SK-N-SH (cell line): Measurements from ENCODE around the gene TRIM46. TPM values are rescaled to one million over a fixed set of nuclear protein-coding genes. Genes with fewer than 3 reads are reported as not detected.
"Not testable (repeated sequence)": the region's sequence is repeated elsewhere in the genome, so short reads cannot be mapped to it uniquely, and the experiment has no call there.

ENCODE experiments used
- CTCF ChIA-PET: fragments of 300-600, 350-600 bp; formaldehyde crosslinking; extraction: SDS; loops from one replicate; lab custom pipeline; 2021; lab: Yijun Ruan, JAX
- POLR2A ChIA-PET: fragments of 350-600 bp; sonication (Branson Sonifier 250); formaldehyde crosslinking; extraction: SDS; loops from one replicate; lab custom pipeline; 2020; ENCODE audit warnings: antibody characterized with exemption, inconsistent platforms; lab: Yijun Ruan, JAX
- DNase-seq: peaks from one replicate; pipeline ENCODE4 v3.0.0; 2012
- H2AFZ ChIP-seq: fragments of 200-600 bp; sonication (generic); 2 replicates; pipeline ENCODE4 v1.8.1; 2016; ENCODE audit warnings: antibody characterized with exemption, mild to moderate bottlenecking, low read depth
- H3F3A ChIP-seq: fragments of 200-600 bp; sonication (generic); replicated peaks from 2 replicates; pipeline ENCODE3; 2016; ENCODE audit warnings: antibody characterized with exemption, mild to moderate bottlenecking; ENCODE audit not compliant: insufficient read depth
- H3K27ac ChIP-seq, 2 experiments: fragments of 200-500 bp in 1 of 2; fragments of 200-600 bp in 1 of 2; sonication (Bioruptor generic) in 1 of 2; sonication (generic), shearing (Covaris generic) in 1 of 2; 2 replicates each; pipeline versions ENCODE4 v1.5.1 to v1.6.1; 2014 to 2016; ENCODE audit warnings: low read depth in 2 of 2, inconsistent platforms in 1 of 2, low read length in 1 of 2, mild to moderate bottlenecking in 1 of 2, mixed read lengths in 1 of 2
- H3K27me3 ChIP-seq: fragments of 200-600 bp; sonication (generic), shearing (Covaris generic); 2 replicates; pipeline ENCODE4 v1.6.1; 2016; ENCODE audit warnings: mixed run types; ENCODE audit not compliant: insufficient read depth
- H3K36me3 ChIP-seq, 2 experiments: fragments of 200-500 bp in 1 of 2; fragments of 200-600 bp in 1 of 2; sonication (Bioruptor generic) in 1 of 2; sonication (generic) in 1 of 2; replicated peaks in 1 of 2; 2 replicates each; pipeline versions ENCODE3 to v1.5.1; 2014 to 2016; ENCODE audit warnings: low read length in 1 of 2, mild to moderate bottlenecking in 1 of 2; ENCODE audit not compliant: insufficient read depth in 2 of 2, control insufficient read depth in 1 of 2
- H3K4me1 ChIP-seq, 2 experiments: fragments of 200-500 bp in 1 of 2; fragments of 200-600 bp in 1 of 2; sonication (Bioruptor generic) in 1 of 2; sonication (generic), shearing (Covaris generic) in 1 of 2; 2 replicates each; pipeline versions ENCODE4 v1.5.1 to v1.6.1; 2014 to 2016; ENCODE audit warnings: low read depth in 1 of 2, low read length in 1 of 2, mixed run types in 1 of 2; ENCODE audit not compliant: insufficient read depth in 2 of 2, control insufficient read depth in 1 of 2
- H3K4me2 ChIP-seq: fragments of 200-600 bp; sonication (generic), shearing (Covaris generic); 2 replicates; pipeline ENCODE4 v1.6.1; 2017; ENCODE audit warnings: mixed run types
- H3K4me3 ChIP-seq, 2 experiments: fragments of 200-500 bp in 1 of 2; fragments of 200-600 bp in 1 of 2; sonication (Bioruptor generic) in 1 of 2; sonication (generic), shearing (Covaris generic) in 1 of 2; 2 replicates each; pipeline versions ENCODE4 v1.5.1 to v1.8.1; 2014 to 2016; ENCODE audit warnings: low read depth in 2 of 2, inconsistent platforms in 1 of 2, low read length in 1 of 2, mild to moderate bottlenecking in 1 of 2, mixed read lengths in 1 of 2, moderate library complexity in 1 of 2
- H3K79me2 ChIP-seq: fragments of 200-600 bp; sonication (generic); 2 replicates; pipeline ENCODE4 v1.8.1; 2017; ENCODE audit warnings: mild to moderate bottlenecking; ENCODE audit not compliant: insufficient read depth
- H3K9ac ChIP-seq: fragments of 200-600 bp; sonication (generic); 2 replicates; pipeline ENCODE4 v1.6.1; 2017; ENCODE audit warnings: mixed run types
- H3K9me2 ChIP-seq: fragments of 200-600 bp; sonication (generic); 2 replicates; pipeline ENCODE4 v1.6.1; 2017; ENCODE audit warnings: mixed run types
- H3K9me3 ChIP-seq: fragments of 200-600 bp; sonication (generic); 2 replicates; pipeline ENCODE4 v1.6.1; 2017; ENCODE audit warnings: mixed run types, mild to moderate bottlenecking, moderate library complexity
- H4K20me1 ChIP-seq: fragments of 200-600 bp; sonication (generic); 2 replicates; pipeline ENCODE4 v1.6.1; 2017; ENCODE audit warnings: mild to moderate bottlenecking, mixed run types; ENCODE audit not compliant: insufficient read depth
- EP300 ChIP-seq, 2 experiments: IDR thresholded peaks; 2 replicates each; pipeline versions ENCODE4 v1.4.0 to v1.6.1; 2012; ENCODE audit warnings: borderline replicate concordance in 1 of 2, low read depth in 1 of 2, low read length in 1 of 2
- EZH2phosphoT487 ChIP-seq: fragments of 200-600 bp; sonication (generic); IDR thresholded peaks from 2 replicates; pipeline ENCODE4 v1.6.1; 2017; ENCODE audit warnings: low read depth, mixed run types, mild to moderate bottlenecking, antibody characterized with exemption, moderate library complexity, borderline replicate concordance
- IRF3 ChIP-seq: fragments of 150-350 bp; IDR thresholded peaks from 2 replicates; pipeline ENCODE4 v1.6.1; 2016; ENCODE audit warnings: mild to moderate bottlenecking, low read depth, low read length
- JUND ChIP-seq: IDR thresholded peaks from 2 replicates; pipeline ENCODE4 v1.4.0; 2012
- PBX3 ChIP-seq: IDR thresholded peaks from 2 replicates; pipeline ENCODE4; 2012
- REST ChIP-seq: IDR thresholded peaks from 2 replicates; pipeline ENCODE4 v1.6.1; 2012; ENCODE audit warnings: mild to moderate bottlenecking, low read depth, low read length, moderate library complexity
- ZBTB33 ChIP-seq: IDR thresholded peaks from 2 replicates; pipeline ENCODE4 v1.4.0; 2012; ENCODE audit warnings: low read depth, borderline replicate concordance
- WGBS: methylation state at CpG from one replicate; pipeline ENCODE4 v1.1.6; 2017; ENCODE audit warnings: low lambda C conversion rate; 5-methylcytosine and 5-hydroxymethylcytosine counted together
- polyA plus RNA-seq, 3 experiments: library from polyadenylated mRNA; depleted of rRNA; stranded (reverse); fragments of >200 nt; gene quantifications; 2 replicates each; pipeline ENCODE4 v1.2.3, GENCODE V29; 2012

TRIM46 gene
- polyA plus RNA-seq, 1 of the 3 experiments (the other 2 are of a cell fraction): 12.7 TPM

GRCh38 chr1:155223047-155223446 lies 49.4 kb downstream of the TRIM46 start:
- no peak overlapping the region for H3K27ac ChIP-seq
- H3K4me2 ChIP-seq: no peak overlapping the region
- H2AFZ ChIP-seq: no peak overlapping the region
- H3K9me3 ChIP-seq: no peaks in the 10 kb centered on the region
- H3K9me2 ChIP-seq: no peaks in the 10 kb centered on the region
- H3K36me3 ChIP-seq: no peaks in the 10 kb centered on the region
- no peak for DNase-seq
- WGBS: 82% methylated on average over 7 of the region's 7 CpGs
- peaks cover 28% of the 10 kb centered on the region for H3K79me2 ChIP-seq
- CTCF ChIA-PET: interaction anchor here (0.6 to 1.5 kb wide), 3 partner anchors 16 to 733 kb away, joined by 3 to 4 read pairs (median 3); no protein-coding TSS in a partner anchor
- TF ChIP-seq REST: no peak
- no peak for TF ChIP-seq IRF3
- TF ChIP-seq ZBTB33: no peak
- no peak for TF ChIP-seq EP300 (IDR thresholded peaks at IDR 0.05; ENCODE audit: borderline replicate concordance in 1 of 2, low read depth in 1 of 2, low read length in 1 of 2)
- TF ChIP-seq EZH2phosphoT487: no peak
- no peak for TF ChIP-seq PBX3
- no peak for TF ChIP-seq JUND
- TF ChIP-seq, all 33 proteins: peak for 0
- Histone ChIP-seq H3K27me3 (no peaks in the 10 kb centered on the region), H4K20me1 (no peaks in the 10 kb centered on the region), H3K4me1 (peaks cover 12 to 24% of the 10 kb centered on the region in 2 experiments; a peak in 3 of 4 replicates), H3K4me3 (no peak overlapping the region), H3K9ac (no peak overlapping the region), H3F3A (peaks cover 40% of the 10 kb centered on the region)
- POLR2A ChIA-PET: no interaction called here

- Histone ChIP-seq H3K79me2 (peaks cover 28% of the 10 kb centered on the region), H3K27ac (peak overlapping the region; percentile 0 to 86; a peak in 3 of 4 replicates), H3K4me1 (peaks cover 12 to 14% of the 10 kb centered on the region in 2 experiments; a peak in 3 of 4 replicates), H3F3A (peaks cover 34% of the 10 kb centered on the region), H3K4me2 (peak overlapping the region; percentile 91), H3K9ac (peak overlapping the region; percentile 85; the same call in 1 of the 2 replicates)
- H3K36me3 ChIP-seq, DNase-seq, H3K27me3 ChIP-seq, H3K4me3 ChIP-seq, H4K20me1 ChIP-seq, H3K9me2 ChIP-seq, POLR2A ChIA-PET, H3K9me3 ChIP-seq, H2AFZ ChIP-seq: not testable (repeated sequence)
- 97% methylated on average over 8 of the region's 8 CpGs for WGBS
- CTCF ChIA-PET: interaction anchor here (1.4 to 4.1 kb wide), 4 partner anchors 17 to 50 kb away, joined by 4 to 48 read pairs (median 22); partner anchors contain the start of genes MTX1, THBS3 and TRIM46
Measured at GRCh38 chr1:155225404-155225759, 51.7 kb downstream of the TRIM46 start.
